Measurements from ENCODE around the gene KCTD14.
"Not testable (repeated sequence)": the region's sequence is repeated elsewhere in the genome, so short reads cannot be mapped to it uniquely, and the experiment has no call there.

KCTD14 gene

GRCh38 chr11:78020246-78020645, 2.8 kb downstream of the KCTD14 start:
- DNase-seq: no peak

DNA sequence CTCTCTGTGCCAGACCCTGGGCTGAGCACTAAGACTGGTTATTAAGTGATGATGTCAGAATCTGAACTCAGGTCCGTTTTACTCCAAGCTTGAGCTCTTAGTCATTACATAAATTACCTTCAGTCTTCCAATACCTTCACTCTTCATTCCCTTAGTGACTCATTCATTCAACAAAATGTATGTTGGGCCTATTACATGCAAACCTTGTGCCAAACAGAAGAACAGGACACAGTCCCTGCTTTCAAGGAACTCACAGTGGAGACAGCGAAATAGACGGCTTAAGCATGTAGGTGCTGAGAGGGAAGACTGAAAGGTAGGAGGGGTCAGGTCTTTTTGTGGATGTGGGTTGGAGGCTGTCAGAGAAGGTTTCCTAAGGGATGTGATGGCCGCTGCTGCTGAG, 3.3 kb downstream of the KCTD14 start:
- DNase-seq: no peak

GRCh38 chr11:78015878-78016277, 7.2 kb downstream of the KCTD14 start:
- DNase-seq: no peak

DNA sequence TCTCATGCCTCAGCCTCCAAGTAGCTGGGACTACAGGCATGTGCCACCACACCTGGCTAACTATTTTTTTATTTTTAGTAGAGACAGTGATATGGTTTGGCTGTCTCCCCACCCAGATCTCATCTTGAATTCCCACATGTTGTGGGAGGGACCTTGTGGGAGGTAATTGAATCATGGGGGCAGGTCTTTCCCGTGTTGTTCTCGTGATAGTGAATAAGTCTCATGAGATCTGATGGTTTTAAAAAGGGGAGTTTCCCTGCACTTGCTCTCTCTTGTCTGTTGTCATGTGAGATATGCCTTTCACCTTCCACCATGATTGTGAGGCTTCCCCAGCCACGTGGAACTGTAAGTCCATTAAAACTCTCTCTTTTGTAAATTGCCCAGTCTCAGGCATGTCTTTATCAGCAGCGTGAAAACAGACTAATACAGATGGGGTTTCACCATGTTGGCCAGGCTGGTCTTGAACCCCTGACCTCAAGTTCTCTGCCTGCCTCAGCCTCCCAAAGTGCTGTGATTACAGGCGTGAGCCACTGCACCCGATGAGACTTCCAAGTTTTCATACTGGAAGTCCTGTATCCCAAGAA, 8.0 kb downstream of the KCTD14 start:
- not testable (repeated sequence) for DNase-seq

DNA sequence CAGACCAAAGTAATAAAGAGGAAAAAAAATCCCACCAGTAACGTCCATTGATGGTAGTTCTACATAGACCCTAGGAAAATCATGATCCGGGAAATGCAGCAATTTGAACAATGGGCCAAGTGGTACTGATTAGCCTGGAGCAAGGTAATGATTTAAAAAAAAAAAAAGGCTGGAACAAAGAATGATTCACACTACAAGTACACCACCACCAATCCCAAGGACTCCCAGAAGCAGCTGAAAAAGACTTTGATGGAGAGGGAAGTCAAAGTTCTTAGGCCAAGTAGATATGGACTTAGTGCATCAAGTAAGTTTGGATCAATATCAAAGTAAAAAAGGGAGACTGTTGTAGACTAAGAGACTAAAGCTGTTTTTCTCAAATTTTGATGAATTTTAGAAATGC, 11.8 kb downstream of the KCTD14 start:
- no peak for DNase-seq

GRCh38 chr11:78010755-78011154, 12.3 kb downstream of the KCTD14 start:
- no peak for DNase-seq

DNA sequence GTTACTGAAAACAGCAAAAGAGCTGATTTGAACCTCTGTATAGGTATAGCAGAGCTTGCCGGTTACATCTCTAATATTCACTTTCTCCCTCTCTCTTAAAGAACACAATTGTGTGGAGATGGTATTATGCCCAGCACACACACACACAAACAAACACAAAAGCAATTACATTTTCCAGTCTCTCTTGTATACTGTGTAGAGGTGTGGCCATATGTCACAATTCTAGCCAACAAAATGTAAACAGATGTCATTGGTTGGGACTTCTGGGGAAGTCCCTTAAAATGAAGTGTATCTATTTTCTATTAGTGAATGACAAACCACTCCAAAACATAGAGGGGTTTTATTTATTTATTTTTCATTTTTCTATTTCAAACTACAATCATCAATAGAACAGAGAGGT, 12.8 kb downstream of the KCTD14 start:
- no peak for DNase-seq

- DNase-seq: no peak
Observed at GRCh38 chr11:78009062-78009461, 14.0 kb downstream of the KCTD14 start.

GRCh38 chr11:78000193-78000592, 22.9 kb downstream of the KCTD14 start:
- DNase-seq: peak; percentile 14

GRCh38 chr11:77999446-78000030, 23.5 kb downstream of the KCTD14 start:
- DNase-seq: no peak

- peak; percentile 99 for DNase-seq
Observed at GRCh38 chr11:77994434-77995362, 28.4 kb downstream of the KCTD14 start, which contains the start of gene INTS4. INTS4 (minus strand) TSS chr11:77994668; CDS start chr11:77994643, 25 bp downstream.

DNA sequence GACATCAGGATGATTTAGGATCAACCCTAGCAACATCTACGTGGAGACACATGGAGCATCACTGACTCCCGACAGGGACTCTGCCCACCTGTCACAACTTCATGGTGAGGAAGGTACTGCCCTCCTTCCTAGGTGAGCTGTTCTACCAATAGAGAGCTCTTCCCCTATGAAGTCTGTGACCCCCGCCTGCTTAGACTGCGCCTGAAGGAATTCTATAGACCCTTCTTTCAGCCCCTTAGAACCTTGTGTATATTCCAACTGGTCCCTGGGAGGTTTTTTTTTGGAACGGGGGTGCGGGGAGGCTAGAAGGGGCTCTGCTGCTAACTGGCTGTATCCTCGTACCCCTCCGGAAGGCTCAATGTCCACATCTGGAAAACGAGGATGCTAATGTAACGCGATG, 29.2 kb downstream of the KCTD14 start:
- no peak for DNase-seq

GRCh38 chr11:77990981-77991380, 32.1 kb downstream of the KCTD14 start:
- DNase-seq: no peak

DNA sequence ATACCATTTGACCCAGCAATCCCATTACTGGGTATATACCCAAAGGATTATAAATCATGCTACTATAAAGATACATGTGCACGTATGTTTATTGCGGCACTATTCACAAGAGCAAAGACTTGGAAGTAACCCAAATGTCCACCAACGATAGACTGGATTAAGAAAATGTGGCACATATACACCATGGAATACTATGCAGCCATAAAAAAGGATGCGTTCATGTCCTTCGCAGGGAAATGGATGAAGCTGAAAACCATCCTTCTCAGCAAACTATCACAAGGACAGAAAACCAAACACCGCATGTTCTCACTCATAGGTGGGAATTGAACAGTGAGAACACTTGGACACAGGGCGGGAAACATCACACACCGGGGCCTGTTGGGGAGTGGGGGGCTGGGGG, 36.6 kb downstream of the KCTD14 start:
- not testable (repeated sequence) for DNase-seq

DNA sequence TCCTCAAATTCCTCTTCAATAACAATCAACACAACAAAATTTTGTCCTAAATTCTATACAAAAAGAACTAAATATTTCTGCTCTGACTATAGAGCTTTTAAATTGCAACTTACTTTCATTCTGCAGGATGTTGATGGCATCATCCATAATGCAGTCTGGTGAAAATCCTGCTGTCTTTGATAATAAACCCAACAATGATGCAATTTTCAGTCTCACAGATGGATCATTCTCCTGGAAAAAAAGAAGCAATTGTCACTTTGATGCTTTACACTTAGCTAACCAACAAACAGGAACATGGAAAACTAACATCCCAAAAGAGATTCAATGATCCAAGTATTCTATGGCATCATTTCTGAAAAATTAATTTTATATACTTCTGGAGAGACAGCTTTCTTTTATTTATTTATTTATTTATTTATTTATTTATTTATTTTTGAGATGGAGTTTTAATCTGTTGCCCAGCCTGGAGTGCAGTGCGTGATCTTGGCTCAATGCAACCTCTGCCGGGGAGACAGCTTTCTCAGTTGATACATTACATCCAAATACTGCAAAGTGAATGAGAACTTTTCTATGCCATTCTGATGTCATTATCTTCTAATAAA, 41.6 kb downstream of the KCTD14 start:
- no peak for DNase-seq

DNA sequence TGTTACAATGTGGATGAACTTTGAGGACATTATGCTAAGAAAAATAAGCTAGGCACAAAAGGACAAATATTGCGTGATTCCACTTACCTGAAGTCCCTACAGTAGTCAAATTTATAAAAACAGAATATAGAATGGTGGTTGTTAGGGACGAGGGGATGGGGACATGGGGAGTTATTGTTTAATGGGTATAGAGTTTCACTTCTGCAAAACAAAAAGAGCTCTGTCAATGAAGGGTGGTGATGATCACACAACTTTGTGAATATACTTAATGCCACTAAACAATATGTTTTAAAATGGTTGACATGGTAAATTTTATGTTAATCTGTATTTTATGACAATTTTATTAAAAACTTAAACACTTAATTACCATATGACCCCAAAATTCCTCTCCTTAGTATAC, 54.7 kb downstream of the KCTD14 start:
- DNase-seq: no peak

GRCh38 chr11:77967753-77968152, 55.3 kb downstream of the KCTD14 start:
- DNase-seq: no peak

DNA sequence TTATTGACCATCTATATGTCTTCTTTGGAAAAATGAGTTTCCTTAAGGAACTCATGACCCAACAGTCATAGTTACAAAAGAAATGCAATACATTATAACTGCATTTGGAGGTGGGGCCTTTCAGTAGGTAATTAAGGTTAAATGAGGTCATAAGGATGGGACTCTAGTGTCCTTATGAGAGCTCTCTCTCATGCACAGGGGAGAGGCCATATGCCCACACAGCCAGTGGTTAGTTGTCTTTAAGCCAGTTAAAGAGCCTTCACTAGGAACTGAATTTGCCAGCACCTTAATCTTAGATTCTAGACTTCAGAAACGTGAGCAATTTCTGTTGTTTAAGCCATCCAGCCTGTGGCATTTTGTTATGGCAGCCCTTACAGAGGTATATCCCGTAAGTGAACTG, 56.0 kb downstream of the KCTD14 start:
- no peak for DNase-seq

- no peak for DNase-seq
Observed at GRCh38 chr11:77966338-77966737, 56.7 kb downstream of the KCTD14 start.
